ENCODE data around the gene KDM2B.

- TF ChIP-seq POLR2AphosphoS5 (IDR thresholded peaks at IDR 0.05; ENCODE audit: borderline replicate concordance, low read depth, low read length) (no peak), EZH2 (IDR thresholded peaks at IDR 0.05) (no peak)
Observed at GRCh38 chr12:121514184-121514742, 66.6 kb downstream of the KDM2B start.

Measured in SK-N-MC (cell line).